Ammon's horn (tissue), 1 donor: Measurements from ENCODE around the gene ABCF1.

ENCODE experiments used
- DNase-seq: peaks from one replicate; pipeline ENCODE4 v3.0.0-alpha.2; 2016; ENCODE audit warnings: low spot score

The ABCF1 gene

GRCh38 chr6:30557683-30557981 lies 13.6 kb upstream of the ABCF1 start:
- DNase-seq = no peak

GRCh38 chr6:30560930-30561329 lies 10.3 kb upstream of the ABCF1 start:
- no peak for DNase-seq

GRCh38 chr6:30562470-30563425 lies 8.5 kb upstream of the ABCF1 start:
- DNase-seq = no peak

- DNase-seq = no peak
These were observed 7.1 kb upstream of the ABCF1 start for GRCh38 chr6:30564114-30564513.

DNA sequence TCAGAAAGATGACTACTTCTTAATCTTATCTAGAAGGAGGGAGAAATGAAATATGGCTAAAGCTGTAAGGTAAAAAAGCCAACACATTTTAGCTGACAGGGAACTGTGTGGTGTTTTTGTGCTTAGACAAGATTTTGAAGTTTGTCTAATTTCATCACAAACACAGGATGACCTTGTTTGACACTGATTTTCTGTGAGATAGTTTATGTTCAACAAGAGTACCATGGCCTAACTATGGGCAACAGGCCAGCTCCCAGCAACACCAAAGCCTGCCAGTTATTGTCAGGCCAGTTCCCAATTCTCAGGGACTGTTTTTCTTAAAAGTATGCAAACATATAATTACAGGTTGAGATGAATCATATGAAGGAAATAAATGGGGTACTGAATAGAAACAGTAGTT lies 5.5 kb upstream of the ABCF1 start:
- DNase-seq = no peak

- DNase-seq = no peak
These were observed 3.0 kb upstream of the ABCF1 start for GRCh38 chr6:30568245-30568644.

- DNase-seq = no peak
These were observed 979 bp upstream of the ABCF1 start for GRCh38 chr6:30570263-30570662.

DNA sequence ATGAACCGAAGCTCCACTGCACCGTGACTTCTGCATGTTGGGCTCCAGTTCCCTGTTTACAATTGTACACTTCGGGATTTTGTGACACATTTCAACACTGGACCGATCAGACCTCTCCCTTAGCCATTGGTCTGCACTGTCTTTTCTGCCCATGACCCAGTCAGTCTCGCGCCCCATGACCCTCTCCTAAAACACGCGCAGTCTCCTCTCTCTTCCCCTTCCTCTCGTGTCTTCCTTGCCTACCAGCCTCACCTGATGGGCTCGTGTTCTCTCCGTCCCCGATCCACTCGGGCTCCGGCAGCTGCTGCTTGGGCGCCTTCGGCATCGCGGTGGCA lies 535 bp upstream of the ABCF1 start:
- DNase-seq = no peak

- DNase-seq = no peak
These were observed 480 bp downstream of the ABCF1 start for GRCh38 chr6:30571762-30572082.

DNA sequence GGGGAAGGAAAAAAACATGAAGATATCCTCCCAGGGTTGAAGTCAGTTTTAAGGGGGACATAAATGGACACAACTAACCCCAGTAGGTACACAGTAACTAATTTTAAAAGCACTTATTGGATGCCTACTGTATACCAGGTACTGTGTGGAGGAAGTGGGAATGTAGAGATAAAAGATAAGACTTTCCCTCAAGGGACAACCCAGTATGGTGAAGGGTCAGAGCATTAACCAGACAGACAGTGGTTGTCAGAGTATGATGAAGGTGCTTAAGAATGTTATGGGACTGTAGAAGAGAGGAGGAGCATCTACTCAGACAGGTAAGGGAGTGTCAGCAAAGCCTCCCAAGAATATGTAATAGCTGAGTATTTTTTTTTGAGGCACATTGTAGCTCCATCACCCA lies 906 bp downstream of the ABCF1 start:
- DNase-seq = no peak

GRCh38 chr6:30573113-30573512 lies 1.9 kb downstream of the ABCF1 start:
- DNase-seq = no peak

DNA sequence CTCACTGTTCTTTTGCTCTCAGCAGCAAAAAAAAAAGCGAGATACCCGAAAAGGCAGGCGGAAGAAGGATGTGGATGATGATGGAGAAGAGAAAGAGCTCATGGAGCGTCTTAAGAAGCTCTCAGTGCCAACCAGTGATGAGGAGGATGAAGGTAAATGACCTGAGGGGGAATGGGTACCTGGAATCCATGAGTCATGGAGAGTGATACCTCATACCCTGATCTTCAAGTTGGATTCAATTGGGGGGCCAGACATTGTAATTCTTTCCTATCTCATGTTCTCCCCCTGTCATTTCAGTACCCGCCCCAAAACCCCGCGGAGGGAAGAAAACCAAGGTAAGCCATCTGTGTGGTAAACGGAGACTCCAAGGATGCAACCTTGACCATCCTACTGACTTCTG lies 6.8 kb downstream of the ABCF1 start:
- DNase-seq = no peak

GRCh38 chr6:30583921-30584320 lies 12.7 kb downstream of the ABCF1 start:
- no peak for DNase-seq

DNA sequence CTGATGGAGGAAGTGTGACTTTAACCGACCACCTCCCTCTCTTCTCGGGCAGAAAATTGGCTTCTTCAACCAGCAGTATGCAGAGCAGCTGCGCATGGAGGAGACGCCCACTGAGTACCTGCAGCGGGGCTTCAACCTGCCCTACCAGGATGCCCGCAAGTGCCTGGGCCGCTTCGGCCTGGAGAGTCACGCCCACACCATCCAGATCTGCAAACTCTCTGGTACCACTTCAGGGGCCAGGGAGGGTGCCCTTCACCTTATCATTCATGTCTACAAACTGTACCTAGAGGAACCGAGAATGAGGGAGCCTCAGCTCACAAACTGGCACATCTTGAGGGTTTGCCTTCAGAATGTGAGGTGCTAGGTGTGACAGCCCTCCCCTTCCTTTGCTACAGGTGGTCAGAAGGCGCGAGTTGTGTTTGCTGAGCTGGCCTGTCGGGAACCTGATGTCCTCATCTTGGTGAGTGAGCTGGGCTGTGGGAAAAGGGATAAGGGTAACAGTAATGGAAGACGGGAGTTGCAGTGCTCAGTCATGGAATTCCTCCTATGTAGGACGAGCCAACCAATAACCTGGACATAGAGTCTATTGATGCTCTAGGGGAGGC lies 18.6 kb downstream of the ABCF1 start:
- DNase-seq = no peak

DNA sequence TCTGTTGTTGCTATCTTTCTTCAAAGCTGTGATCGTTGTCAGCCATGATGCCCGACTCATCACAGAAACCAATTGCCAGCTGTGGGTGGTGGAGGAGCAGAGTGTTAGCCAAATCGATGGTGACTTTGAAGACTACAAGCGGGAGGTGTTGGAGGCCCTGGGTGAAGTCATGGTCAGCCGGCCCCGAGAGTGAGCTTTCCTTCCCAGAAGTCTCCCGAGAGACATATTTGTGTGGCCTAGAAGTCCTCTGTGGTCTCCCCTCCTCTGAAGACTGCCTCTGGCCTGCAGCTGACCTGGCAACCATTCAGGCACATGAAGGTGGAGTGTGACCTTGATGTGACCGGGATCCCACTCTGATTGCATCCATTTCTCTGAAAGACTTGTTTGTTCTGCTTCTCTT lies 19.3 kb downstream of the ABCF1 start:
- no peak for DNase-seq

DNA sequence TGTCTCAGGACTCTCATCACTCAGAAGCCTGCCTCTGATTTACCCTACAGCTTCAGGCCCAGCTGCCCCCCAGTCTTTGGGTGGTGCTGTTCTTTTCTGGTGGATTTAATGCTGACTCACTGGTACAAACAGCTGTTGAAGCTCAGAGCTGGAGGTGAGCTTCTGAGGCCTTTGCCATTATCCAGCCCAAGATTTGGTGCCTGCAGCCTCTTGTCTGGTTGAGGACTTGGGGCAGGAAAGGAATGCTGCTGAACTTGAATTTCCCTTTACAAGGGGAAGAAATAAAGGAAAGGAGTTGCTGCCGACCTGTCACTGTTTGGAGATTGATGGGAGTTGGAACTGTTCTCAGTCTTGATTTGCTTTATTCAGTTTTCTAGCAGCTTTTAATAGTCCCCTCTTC lies 19.8 kb downstream of the ABCF1 start:
- DNase-seq = no peak

- no peak for DNase-seq
These were observed 21.0 kb downstream of the ABCF1 start for GRCh38 chr6:30592287-30592686.

- peak; percentile 78 for DNase-seq
These were observed 26.3 kb downstream of the ABCF1 start for GRCh38 chr6:30597315-30598144.

DNA sequence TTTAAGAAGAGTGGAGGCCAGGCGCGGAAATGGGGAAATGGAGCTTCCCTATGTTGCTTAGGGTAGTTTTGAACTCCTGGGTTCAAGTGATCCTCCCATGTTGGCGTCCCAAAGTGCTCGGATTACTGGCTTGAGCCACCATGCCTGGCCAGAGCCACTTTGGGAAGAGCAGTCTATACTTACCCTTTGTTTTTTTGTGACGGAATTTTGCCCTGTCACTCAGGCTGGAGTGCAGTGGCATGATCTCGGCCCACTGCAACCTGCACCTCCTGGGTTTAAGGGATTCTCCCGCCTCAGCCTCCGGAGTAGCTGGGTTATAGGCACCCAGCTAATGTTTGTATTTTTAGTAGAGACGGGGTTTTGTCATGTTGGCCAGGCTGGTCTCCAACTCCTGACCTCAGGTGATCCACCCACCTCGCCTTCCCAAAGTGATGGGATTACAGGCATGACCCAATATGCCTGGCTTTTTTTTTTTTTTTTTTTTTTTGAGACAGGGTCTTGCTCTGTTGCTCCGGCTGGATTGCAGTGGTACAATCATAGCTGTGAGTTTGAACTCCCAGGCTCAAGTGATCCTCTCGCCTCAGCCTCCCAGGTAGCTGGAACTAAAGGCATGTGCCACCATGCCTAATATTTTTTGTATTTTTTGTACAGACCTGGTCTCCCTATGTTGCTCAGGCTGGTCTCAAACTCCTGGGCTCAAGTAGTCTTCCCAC lies 27.8 kb downstream of the ABCF1 start:
- no peak for DNase-seq

DNA sequence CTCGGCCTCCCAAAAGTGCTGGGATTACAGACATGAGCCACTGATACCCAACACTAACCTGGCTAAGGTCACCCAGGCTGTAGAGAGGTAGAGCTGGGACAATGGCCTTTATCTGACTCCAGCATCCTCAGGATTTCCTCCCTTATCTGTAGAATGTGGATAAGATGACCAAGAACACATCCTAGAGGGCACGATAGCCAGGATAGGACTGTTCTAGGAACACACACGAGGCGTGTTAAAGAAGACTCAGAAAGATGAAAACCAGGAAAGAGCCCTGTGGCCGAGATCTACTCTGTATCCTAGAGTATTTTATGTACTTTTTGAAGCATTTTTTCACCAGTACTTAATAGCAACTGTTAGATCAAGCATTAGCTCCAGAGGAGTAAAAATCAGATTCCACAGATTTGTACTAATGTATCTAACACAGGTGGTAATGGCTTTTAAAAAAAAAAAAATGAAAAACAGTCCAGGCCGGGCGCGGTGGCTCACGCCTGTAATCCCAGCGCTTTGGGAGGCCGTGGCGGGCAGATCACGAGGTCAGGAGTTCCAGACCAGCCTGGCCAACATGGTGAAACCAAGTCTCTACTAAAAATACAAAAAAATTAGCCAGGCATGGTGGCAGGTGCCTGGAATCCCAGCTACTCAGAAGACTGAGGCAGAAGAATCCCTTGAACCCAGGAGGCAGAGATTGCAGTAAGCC lies 28.5 kb downstream of the ABCF1 start:
- no peak for DNase-seq

GRCh38 chr6:30600451-30600961 lies 29.3 kb downstream of the ABCF1 start:
- DNase-seq = no peak

DNA sequence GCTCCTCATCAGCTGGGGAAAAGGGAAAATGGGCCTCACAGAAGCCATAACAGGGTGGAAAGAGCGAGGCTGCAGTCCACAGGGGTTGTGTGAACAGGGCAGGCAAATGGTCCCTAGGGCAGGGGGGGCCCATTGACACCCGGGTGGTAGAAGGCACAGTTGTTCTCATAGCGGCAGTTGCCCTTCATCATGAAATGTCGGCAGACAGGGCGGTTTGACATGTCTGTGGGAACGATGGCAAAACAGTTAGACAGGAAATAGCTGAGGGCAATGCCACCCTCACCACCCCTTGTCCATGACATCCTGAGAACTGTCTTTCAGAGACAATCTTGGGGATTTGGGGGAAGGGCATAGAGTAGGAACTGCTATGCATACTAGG lies 30.2 kb downstream of the ABCF1 start:
- no peak for DNase-seq
